LNCaP clone FGC (cell line): Measurements from ENCODE around the gene EPHB2.
"Not testable (repeated sequence)": the region's sequence is repeated elsewhere in the genome, so short reads cannot be mapped to it uniquely, and the experiment has no call there.

Source experiments
- DNase-seq: peaks from one replicate; pipeline ENCODE4 v3.0.0-alpha.2; 2011; ENCODE audit warnings: low read depth
- H3K4me3 ChIP-seq: 2 replicates; pipeline ENCODE4 v1.5.1; 2011; ENCODE audit warnings: mild to moderate bottlenecking, low read depth, low read length, control low read depth
- TF ChIP-seq, protein P1 (sequence below): IDR thresholded peaks from 2 replicates; pipeline ENCODE4 v1.5.1; 2012; ENCODE audit warnings: mild to moderate bottlenecking; ENCODE audit not compliant: control insufficient read depth, insufficient read depth; ENCODE audit errors: extremely low read depth

EPHB2 gene

DNA sequence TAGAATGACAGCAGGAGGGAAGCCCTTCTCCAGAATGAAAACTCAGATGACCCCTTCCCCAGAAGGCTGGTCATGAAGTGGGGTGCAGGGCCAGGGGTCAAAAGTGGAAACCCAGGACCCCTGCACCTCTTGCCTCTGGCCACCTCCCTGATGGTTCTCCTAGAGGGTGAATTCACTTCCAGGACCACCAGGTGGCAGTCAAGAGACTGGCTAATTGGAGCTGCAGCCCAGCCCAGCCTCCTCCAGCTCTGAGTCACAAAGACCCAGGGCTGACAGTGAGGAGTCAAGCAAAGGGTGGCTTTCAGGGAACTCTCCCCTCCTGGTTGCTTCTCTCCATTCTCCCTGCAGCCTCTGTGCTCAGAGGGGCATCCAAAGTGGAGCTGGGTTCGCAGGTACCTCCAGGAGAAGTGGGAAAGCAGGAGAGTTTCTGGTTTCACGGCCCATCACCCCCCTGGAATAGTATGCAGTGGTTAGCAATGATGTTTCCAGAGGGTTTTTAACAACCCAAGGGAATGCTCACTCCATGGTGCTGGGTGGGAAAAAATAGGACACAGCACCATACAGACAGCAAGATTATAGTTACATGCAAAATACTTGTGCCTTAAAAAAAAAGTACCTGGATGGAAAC, 6.1 kb upstream of the EPHB2 start:
- TF ChIP-seq, protein P1, sequence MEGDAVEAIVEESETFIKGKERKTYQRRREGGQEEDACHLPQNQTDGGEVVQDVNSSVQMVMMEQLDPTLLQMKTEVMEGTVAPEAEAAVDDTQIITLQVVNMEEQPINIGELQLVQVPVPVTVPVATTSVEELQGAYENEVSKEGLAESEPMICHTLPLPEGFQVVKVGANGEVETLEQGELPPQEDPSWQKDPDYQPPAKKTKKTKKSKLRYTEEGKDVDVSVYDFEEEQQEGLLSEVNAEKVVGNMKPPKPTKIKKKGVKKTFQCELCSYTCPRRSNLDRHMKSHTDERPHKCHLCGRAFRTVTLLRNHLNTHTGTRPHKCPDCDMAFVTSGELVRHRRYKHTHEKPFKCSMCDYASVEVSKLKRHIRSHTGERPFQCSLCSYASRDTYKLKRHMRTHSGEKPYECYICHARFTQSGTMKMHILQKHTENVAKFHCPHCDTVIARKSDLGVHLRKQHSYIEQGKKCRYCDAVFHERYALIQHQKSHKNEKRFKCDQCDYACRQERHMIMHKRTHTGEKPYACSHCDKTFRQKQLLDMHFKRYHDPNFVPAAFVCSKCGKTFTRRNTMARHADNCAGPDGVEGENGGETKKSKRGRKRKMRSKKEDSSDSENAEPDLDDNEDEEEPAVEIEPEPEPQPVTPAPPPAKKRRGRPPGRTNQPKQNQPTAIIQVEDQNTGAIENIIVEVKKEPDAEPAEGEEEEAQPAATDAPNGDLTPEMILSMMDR = peak; percentile 66
- no peak for DNase-seq
- no peak overlapping the region for H3K4me3 ChIP-seq

DNA sequence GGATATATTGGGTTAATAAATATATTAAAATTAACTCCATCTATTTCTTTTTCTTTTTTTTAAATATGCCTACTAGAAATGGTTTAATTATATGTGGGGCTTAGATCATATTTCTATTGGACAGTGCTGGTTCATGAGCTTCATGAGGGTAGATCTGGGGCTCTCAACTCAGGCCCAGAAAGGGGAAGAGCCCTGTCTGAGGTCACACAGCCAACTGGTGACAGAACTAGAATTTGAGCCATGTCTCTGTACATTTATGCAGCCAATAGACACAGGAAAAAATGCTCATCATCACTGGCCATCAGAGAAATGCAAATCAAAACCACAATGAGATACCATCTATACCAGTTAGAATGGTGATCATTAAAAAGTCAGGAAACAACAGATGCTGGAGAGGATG, 5.1 kb upstream of the EPHB2 start:
- TF ChIP-seq, protein P1 = no peak
- no peak for DNase-seq
- H3K4me3 ChIP-seq = no peak overlapping the region

DNA sequence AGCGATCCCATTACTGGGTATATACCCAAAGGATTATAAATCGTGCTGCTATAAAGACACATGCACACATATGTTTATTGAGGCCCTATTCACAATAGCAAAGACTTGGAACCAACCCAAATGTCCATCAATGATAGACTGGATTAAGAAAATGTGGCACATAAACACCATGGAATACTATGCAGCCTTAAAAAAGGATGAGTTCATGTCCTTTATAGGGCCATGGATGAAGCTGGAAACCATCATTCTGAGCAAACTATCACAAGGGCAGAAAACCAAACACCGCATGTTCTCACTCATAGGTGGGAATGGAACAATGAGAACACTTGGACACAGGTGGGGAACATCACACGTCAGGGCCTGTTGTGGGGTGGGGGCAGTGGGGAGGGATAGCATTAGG, 4.5 kb upstream of the EPHB2 start:
- H3K4me3 ChIP-seq, DNase-seq: not testable (repeated sequence)

DNA sequence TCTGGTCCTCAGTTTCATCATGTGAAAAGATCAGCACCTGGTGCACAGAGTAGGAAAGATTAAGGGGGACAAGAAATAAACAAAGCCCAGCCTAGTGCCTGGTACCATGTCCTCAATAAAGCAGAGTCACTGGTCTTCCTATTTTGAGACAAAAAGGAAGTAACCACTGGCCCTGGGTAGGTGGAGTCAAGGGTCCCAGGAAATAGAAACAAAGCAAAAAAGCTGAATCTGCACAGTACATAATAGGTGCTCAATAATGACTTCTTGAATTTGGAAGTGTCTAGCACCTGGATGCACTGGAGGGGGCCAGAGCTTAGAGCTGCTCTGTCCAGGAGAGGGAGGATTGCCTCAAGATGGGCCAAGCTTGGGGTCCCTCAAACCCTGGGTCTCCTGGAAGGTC, 1.9 kb upstream of the EPHB2 start:
- no peak overlapping the region for H3K4me3 ChIP-seq
- TF ChIP-seq, protein P1 = no peak
- no peak for DNase-seq

DNA sequence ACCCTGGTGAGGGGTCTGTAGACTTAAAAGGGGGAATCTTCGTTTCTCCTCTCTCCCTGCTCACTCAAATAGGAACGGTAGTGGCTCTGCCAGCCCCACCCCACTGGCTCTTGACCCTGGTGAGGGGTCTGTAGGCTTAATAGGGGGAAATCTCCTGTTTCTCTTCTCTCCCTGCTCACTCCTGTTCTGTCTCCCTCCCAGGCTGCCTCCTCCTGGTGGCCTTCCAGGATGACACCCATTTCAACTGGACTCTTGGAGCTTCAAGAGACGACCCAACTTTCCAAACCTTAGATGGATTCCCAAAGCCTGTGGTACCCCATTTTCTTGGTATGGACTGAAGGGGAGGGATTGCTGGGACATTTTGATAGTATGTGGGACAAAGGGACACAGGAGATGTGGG, 1.4 kb upstream of the EPHB2 start:
- no peak for DNase-seq
- no peak overlapping the region for H3K4me3 ChIP-seq
- TF ChIP-seq, protein P1 = peak; percentile 4; the same call in 1 of the 2 replicates

DNA sequence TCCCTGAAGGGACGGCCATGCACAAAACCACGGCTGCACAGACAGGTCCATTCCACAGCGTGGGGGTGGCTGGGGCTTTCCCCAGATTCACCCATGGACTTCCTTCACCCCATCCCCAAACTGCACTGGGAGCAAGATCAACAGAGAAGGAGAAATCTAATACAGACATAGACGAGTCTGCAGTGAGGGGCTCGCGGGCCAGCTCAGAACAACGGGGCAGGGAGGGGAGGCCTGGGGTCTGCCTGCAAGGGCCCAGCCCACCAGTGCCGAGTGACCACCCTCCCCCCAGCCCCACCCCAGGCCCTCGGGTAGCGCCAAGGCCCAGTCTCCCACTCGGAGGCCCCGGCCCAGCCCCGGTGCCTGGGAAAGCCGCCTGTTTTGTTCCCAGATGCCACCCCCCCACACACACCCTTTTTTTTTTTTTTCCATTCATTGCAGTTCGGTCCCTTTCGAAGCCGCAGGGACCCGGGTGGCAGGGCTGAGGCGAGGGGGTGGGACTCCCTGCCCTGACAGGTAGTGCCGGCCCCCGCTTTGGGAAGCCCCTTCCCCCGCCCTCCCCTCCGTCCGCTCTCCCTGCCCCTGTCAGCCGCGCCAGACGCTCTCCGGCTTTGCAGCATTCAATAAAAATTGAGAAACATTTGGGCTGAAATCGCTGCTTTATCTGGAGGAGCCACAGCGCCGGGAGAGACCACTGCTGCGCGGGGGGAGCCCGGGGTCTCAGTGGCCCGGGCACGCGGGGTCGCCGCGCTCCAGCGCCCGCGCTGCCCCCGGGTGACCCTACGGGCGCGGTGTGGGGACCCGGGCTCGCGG, 543 bp upstream of the EPHB2 start:
- DNase-seq = no peak
- peak overlapping the region; percentile 23; the same call in 1 of the 2 replicates for H3K4me3 ChIP-seq
- TF ChIP-seq, protein P1 = no peak

DNA sequence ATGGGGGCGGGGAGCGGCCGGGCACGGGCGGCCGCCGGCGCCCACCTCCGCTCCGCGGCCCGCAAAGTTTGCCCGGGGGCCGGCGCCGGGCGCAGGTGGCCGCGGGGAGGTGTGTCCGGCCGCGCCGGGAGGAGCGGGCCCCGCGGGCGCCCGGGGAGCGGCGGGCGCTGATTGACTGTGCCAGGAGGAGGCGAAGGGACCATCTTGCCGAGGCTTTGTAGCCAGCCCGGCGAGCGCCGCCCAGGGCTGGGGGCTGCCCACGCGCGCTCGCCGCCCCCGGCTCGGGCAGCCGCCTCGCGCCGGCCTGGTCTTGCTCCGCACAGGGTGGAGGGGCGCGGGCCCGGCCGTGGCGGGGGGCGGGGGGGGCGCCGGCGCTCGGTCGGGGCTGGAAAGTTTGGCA, 432 bp downstream of the EPHB2 start:
- no peak for DNase-seq
- H3K4me3 ChIP-seq = no peak overlapping the region

More for the DNA sequence above, 432 bp downstream of the EPHB2 start:
- TF ChIP-seq, protein P1 = no peak
